Psoas muscle (tissue), 8 donors: ENCODE results near the gene SNCA. TPM values are rescaled to one million over a fixed set of nuclear protein-coding genes. Genes with fewer than 3 reads are reported as not detected.

ENCODE experiments used
- ATAC-seq, 4 donors: fragments of 200-7000 bp; cut with Tn5 transposase; one replicate each; pipeline ENCODE4 v1.9.1; 2020; ENCODE audit warnings: moderate library complexity in 3 of 4, mild to moderate bottlenecking in 2 of 4
- DNase-seq, 2 donors: peaks; one replicate each; pipeline ENCODE4 v3.0.0-alpha.2; 2020
- H3K27ac ChIP-seq: fragments of 200-600 bp; one replicate; pipeline ENCODE4 v1.8.0; 2022
- H3K27me3 ChIP-seq, 3 donors: fragments of 200-600 bp in 1 of 3; one replicate each; pipeline versions ENCODE4 v1.6.1 to v1.8.0; 2013 to 2022; ENCODE audit warnings: low read length in 2 of 3, mild to moderate bottlenecking in 2 of 3, moderate library complexity in 1 of 3; ENCODE audit not compliant: insufficient read depth in 3 of 3
- H3K36me3 ChIP-seq, 2 donors: fragments of 200-600 bp in 1 of 2; one replicate each; pipeline versions ENCODE4 v1.6.1 to v1.8.0; 2013 to 2022; ENCODE audit warnings: low read depth in 1 of 2, mild to moderate bottlenecking in 1 of 2, moderate library complexity in 1 of 2; ENCODE audit not compliant: insufficient read depth in 1 of 2
- H3K4me1 ChIP-seq: fragments of 200-600 bp; one replicate; pipeline ENCODE4 v1.8.0; 2022
- H3K4me3 ChIP-seq: fragments of 200-600 bp; one replicate; pipeline ENCODE4 v1.8.0; 2022; ENCODE audit warnings: mild to moderate bottlenecking
- H3K9me3 ChIP-seq: fragments of 200-600 bp; one replicate; pipeline ENCODE4 v1.8.0; 2022
- CTCF ChIP-seq: fragments of 200-600 bp; IDR thresholded peaks from one replicate; pipeline ENCODE4 v1.8.0; 2022; ENCODE audit warnings: antibody characterized with exemption
- WGBS, 3 donors: extraction: QIAGEN DNeasy Blood & Tissue Kit; methylation state at CpG; one replicate each; pipeline versions ENCODE4 v1.1.6 to v1.1.7; 2013; 5-methylcytosine and 5-hydroxymethylcytosine counted together
- intact Hi-C, 2 donors: fragments of 100-400 bp; cut with DNase I; formaldehyde crosslinking; loops; one replicate each; pipeline versions ENCODE4 v1.11.0 to v1.14.2; 2022
- polyA plus RNA-seq, 3 donors: library from polyadenylated mRNA; stranded (reverse); fragments of 200-250 nt; gene quantifications; one replicate each; pipeline ENCODE4 v1.2.3, GENCODE V29; 2013
- total RNA-seq, 4 donors: library from RNA; stranded (reverse); fragmentation: NEBNext Ultra II Directional in 2 of 4; extraction: Animal tissue kit (Norgen Biotek cat#: 25700) in 2 of 4; gene quantifications; one replicate each; pipeline versions ENCODE4 v1.2.1 to v1.2.4, GENCODE V29; 2021 to 2023
- donor health status: healthy with polysubstance abuse.
- donor health status: DM: no; HTN: no; CAD: no; lungs with moderate emphysema.
- donor health status: Bipolar disorder and iron deficiency.
- donor health status: healthy.
- donor health status: DM: yes; HTN: yes; CAD: no.
- donor health status: DM: no; HTN: no; CAD: no.
- donor health status: DM: no; HTN: no; CAD: no.
- donor health status: DM: yes; HTN: yes; CAD: no.

The SNCA gene
- total and polyA plus RNA-seq, 7 donors = 0.27 to 4.6 (median 0.83) TPM

GRCh38 chr4:89807441-89808140 lies 29.4 kb downstream of the SNCA start:
- no peaks in the 10 kb centered on the region for H3K4me1 ChIP-seq
- no peak for TF ChIP-seq CTCF
- no peak for ATAC-seq
- 75 to 81% (median 77%) methylated on average over 6 of the region's 6 CpGs for WGBS, 3 donors
- no peak overlapping the region for H3K4me3 ChIP-seq
- no peaks in the 10 kb centered on the region for H3K9me3 ChIP-seq
- H3K27me3 ChIP-seq = no peaks in the 10 kb centered on the region
- DNase-seq = no peak
- intact Hi-C loops = no loop called here
- no peak overlapping the region for H3K27ac ChIP-seq
- H3K36me3 ChIP-seq = no peaks in the 10 kb centered on the region

- H3K4me1 ChIP-seq = no peaks in the 10 kb centered on the region
- no peaks in the 10 kb centered on the region for H3K9me3 ChIP-seq
- TF ChIP-seq CTCF = no peak
- 93 to 95% (median 94%) methylated on average over 2 of the region's 2 CpGs for WGBS, 3 donors
- no peak overlapping the region for H3K4me3 ChIP-seq
- no peaks in the 10 kb centered on the region for H3K36me3 ChIP-seq
- no peaks in the 10 kb centered on the region for H3K27me3 ChIP-seq
- ATAC-seq = no peak
- no peak for DNase-seq
- intact Hi-C loops = no loop called here
- H3K27ac ChIP-seq = no peak overlapping the region
These were observed 31.7 kb downstream of the SNCA start for GRCh38 chr4:89805297-89805696.

DNA sequence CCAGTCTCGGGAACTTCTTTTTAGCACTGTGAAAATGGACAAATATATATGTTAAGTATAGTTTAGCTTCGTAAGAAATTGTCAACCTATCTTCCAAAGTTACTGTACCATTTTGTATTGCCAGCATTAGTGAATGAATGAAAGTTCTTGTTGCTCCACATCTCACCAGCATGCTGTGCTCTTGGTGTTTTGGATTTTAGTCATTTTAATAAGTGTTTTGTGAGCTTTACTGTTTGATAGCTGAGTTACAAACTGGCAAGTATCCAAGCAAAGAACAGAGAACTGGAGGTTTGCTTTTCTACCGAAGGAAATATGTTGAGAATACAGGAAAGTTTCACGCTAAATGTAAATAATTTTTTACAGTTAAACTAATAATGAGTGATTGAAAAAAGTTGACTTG lies 33.0 kb downstream of the SNCA start:
- no peaks in the 10 kb centered on the region for H3K27me3 ChIP-seq
- H3K36me3 ChIP-seq = no peaks in the 10 kb centered on the region
- H3K4me3 ChIP-seq = no peak overlapping the region
- TF ChIP-seq CTCF = no peak
- H3K9me3 ChIP-seq = no peaks in the 10 kb centered on the region
- no peaks in the 10 kb centered on the region for H3K4me1 ChIP-seq
- intact Hi-C loops = no loop called here
- WGBS, 3 donors = 74 to 82% (median 81%) methylated on average over 4 of the region's 4 CpGs
- DNase-seq = no peak
- no peak overlapping the region for H3K27ac ChIP-seq
- no peak for ATAC-seq

- Histone ChIP-seq H3K27ac (no peak overlapping the region), H3K36me3 (no peaks in the 10 kb centered on the region), H3K4me3 (no peak overlapping the region), H3K27me3 (no peaks in the 10 kb centered on the region), H3K9me3 (no peaks in the 10 kb centered on the region), H3K4me1 (no peaks in the 10 kb centered on the region)
- no peak for DNase-seq
- TF ChIP-seq CTCF = no peak
- WGBS, 3 donors = 95 to 99% (median 98%) methylated on average over 1 of the region's 1 CpG
- no peak for ATAC-seq
- intact Hi-C loops = no loop called here
These were observed 33.9 kb downstream of the SNCA start for GRCh38 chr4:89803036-89803435.
